Measurements from ENCODE around the gene SSR4.

Gene SSR4

GRCh38 chrX:153776120-153776599 is 18.3 kb upstream of the SSR4 start:
- no peak for TF ChIP-seq CTCF (IDR thresholded peaks at IDR 0.05; ENCODE audit: extremely low read depth, missing control alignments)
- DNase-seq (ENCODE audit: low spot score): peak; percentile 26

DNA sequence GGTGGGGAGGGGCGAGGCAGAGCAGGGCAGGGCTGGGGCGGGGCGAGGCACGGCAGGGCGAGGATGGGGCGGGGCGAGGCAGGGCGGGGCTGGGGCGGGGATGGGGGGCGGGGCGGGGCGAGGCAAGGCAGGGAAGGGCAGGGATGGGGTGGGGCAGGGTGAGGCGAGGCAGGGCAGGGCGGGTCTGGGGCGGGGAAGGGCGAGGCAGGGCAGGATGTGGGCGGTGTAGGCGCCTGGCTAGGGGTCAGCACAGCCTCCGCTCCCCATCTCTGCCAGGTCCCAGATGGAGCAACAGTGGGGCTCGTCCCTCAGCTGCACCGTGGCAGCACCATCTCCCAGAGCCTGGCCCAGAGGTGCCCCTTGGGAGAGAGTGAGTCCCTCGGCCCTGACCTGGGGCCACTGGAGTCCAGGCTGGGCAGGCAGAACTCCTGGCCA is 17.8 kb upstream of the SSR4 start:
- DNase-seq (ENCODE audit: low spot score): no peak
- TF ChIP-seq CTCF (IDR thresholded peaks at IDR 0.05; ENCODE audit: extremely low read depth, missing control alignments): no peak

DNA sequence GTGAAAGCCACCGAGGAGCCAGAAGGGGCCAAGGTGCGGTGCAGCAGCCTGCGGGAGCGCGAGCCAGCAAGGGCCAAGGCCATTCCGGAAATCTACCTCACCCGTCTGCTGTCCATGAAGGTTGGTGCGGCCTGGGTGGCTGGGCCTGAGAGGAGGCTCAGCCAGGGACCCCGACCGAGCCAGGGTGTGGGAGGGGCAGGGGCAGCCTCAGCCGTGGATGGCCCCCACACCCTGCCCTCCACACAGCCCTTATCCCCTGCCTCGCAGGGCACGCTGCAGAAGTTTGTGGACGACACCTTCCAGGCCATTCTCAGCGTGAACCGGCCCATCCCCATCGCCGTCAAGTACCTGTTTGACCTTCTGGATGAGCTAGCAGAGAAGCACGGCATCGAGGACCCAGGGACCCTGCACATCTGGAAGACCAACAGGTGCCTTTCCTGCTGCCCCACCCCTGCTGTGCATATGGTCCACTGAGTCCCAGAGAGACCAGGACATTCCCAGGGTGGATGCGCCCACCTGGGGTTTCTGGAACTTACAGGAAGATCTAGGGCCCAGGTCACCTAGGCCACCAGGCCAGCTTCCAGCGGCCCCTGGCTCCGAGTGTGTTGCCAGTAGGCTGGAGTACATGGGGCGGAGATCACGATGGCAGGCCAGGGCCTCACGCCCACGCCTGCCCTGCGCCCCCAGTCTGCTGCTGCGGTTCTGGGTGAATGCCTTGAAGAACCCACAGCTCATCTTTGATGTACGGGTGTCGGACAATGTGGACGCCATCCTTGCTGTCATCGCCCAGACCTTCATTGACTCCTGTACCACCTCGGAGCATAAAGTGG is 17.0 kb upstream of the SSR4 start:
- no peak for DNase-seq (ENCODE audit: low spot score)
- no peak for TF ChIP-seq CTCF (IDR thresholded peaks at IDR 0.05; ENCODE audit: extremely low read depth, missing control alignments)

- DNase-seq (ENCODE audit: low spot score): no peak
- TF ChIP-seq CTCF (IDR thresholded peaks at IDR 0.05; ENCODE audit: extremely low read depth, missing control alignments): no peak
These were observed 16.3 kb upstream of the SSR4 start for GRCh38 chrX:153778181-153778580.

DNA sequence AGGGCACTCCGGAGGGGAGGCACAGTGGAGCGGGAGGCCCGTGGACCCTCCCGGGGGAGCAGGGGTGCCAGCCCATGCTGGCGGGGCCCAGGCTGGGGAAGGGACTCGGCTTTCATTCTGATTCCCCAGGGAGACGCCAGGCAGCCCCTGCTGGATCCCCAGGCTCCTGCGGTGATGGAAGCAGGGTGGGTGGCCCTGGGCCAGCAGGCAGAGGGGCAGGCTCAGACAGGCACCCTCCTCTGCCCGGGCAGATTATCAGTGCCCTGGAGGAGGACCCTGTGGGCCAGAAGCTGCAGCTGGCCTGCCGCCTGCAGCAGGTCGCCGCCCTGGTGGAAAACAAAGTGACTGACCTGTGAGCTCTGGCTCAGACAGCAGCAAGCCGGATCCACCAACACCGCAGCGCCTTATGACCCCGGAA is 15.8 kb upstream of the SSR4 start:
- TF ChIP-seq CTCF (IDR thresholded peaks at IDR 0.05; ENCODE audit: extremely low read depth, missing control alignments): no peak
- no peak for DNase-seq (ENCODE audit: low spot score)

GRCh38 chrX:153779891-153780677 is 14.4 kb upstream of the SSR4 start:
- DNase-seq (ENCODE audit: low spot score): no peak

More at GRCh38 chrX:153779891-153780677, 14.4 kb upstream of the SSR4 start:
- no peak for TF ChIP-seq CTCF (IDR thresholded peaks at IDR 0.05; ENCODE audit: extremely low read depth, missing control alignments)
